ENCODE measurements around the gene DEPDC7. TPM values are rescaled to one million over a fixed set of nuclear protein-coding genes. Genes with fewer than 3 reads are reported as not detected.

The DEPDC7 gene
- total and polyA plus RNA-seq, 2 donors from 2014 or later: 2.4 to 11.0 TPM

DNA sequence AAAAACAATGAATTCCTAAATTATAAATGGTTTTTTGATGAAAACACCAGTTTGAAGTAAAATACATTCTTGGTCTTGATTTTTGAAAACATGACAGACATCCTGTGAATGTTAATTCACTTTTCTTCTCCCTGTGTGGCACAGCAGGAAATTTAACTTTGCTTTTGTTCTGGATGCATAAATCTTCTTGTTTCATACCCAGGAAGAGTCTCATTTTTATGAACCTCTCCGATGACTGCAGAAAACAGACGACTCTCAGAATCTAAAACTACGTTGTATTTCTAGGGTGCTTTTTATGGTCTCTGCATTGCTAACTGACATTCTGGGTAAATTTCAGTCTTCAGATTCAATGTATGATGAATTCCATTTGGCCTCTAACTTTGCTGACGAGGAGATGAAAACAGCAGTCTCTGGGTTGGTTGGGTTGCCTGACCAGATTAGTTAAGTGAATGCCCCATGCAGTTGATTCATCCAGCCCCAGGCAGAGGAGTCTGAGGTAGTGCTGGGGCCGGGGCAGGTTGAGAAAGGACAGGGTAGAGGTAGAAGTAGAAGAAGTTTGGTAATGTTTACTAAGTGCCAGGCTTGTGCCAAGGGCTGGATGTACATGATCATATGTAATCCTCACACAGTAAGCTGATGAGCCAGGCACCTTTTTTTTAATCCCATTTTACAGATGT is 43.8 kb downstream of the DEPDC7 start:
- no peaks in the 10 kb centered on the region for H3K9me3 ChIP-seq (ENCODE audit: control insufficient read depth in 2 of 3, insufficient read depth in 1 of 3, low read length in 3 of 3)
- no peak overlapping the region for H3K4me3 ChIP-seq (ENCODE audit: low read length in 3 of 3)
- no peak overlapping the region for H3K9ac ChIP-seq (ENCODE audit: low read length in 3 of 3)
- TF ChIP-seq, protein P1, sequence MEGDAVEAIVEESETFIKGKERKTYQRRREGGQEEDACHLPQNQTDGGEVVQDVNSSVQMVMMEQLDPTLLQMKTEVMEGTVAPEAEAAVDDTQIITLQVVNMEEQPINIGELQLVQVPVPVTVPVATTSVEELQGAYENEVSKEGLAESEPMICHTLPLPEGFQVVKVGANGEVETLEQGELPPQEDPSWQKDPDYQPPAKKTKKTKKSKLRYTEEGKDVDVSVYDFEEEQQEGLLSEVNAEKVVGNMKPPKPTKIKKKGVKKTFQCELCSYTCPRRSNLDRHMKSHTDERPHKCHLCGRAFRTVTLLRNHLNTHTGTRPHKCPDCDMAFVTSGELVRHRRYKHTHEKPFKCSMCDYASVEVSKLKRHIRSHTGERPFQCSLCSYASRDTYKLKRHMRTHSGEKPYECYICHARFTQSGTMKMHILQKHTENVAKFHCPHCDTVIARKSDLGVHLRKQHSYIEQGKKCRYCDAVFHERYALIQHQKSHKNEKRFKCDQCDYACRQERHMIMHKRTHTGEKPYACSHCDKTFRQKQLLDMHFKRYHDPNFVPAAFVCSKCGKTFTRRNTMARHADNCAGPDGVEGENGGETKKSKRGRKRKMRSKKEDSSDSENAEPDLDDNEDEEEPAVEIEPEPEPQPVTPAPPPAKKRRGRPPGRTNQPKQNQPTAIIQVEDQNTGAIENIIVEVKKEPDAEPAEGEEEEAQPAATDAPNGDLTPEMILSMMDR (IDR thresholded peaks at IDR 0.05; ENCODE audit: borderline replicate concordance, extremely low read depth, insufficient read depth): no peak
- no peak overlapping the region for H3K27ac ChIP-seq (ENCODE audit: low read depth in 2 of 2, low read length in 2 of 2)
- H3K36me3 ChIP-seq (ENCODE audit: control insufficient read depth in 2 of 3, insufficient read depth in 3 of 3, low read length in 3 of 3): peaks cover 0 to 27% (median 19%) of the 10 kb centered on the region in 3 donors
- no peaks in the 10 kb centered on the region for H3K27me3 ChIP-seq (ENCODE audit: control insufficient read depth, insufficient read depth, low read length)
- intact Hi-C loops (cut with DNase I): loop anchor here (10.0 kb wide), 1 partner anchor 105 kb away; no protein-coding TSS in a partner anchor
- H3K4me1 ChIP-seq (ENCODE audit: control insufficient read depth in 2 of 3, insufficient read depth in 2 of 3, low read depth in 1 of 3, low read length in 3 of 3): no peaks in the 10 kb centered on the region
- no peak for FAIRE-seq
- DNase-seq: no peak

DNA sequence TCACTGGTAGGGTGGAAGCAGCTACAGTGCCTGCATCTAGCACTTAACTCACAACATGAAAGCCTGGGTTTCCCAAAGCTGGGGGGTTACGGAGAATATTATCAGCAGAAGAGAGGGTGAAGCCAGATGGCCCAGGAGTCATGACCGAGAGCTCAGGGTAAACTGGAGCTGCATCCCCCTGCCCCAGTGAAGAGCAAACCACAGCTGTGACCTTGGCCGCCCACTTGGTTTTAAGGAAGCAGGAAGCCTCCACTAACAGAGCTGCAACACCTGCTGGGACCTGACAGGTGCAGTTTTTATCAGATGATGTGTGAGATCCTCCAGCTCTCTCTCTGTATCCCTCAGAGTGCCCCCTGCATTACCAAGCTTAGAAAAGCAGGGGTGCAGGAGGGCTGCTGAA is 44.6 kb downstream of the DEPDC7 start:
- Histone ChIP-seq H3K36me3 (ENCODE audit: control insufficient read depth in 2 of 3, insufficient read depth in 3 of 3, low read length in 3 of 3) (peaks cover 0 to 21% (median 15%) of the 10 kb centered on the region in 3 donors), H3K27ac (ENCODE audit: low read depth in 2 of 2, low read length in 2 of 2) (peak overlapping the region; percentile 51), H3K9ac (ENCODE audit: low read length in 3 of 3) (no peak overlapping the region), H3K4me3 (ENCODE audit: low read length in 3 of 3) (no peak overlapping the region), H3K9me3 (ENCODE audit: control insufficient read depth in 2 of 3, insufficient read depth in 1 of 3, low read length in 3 of 3) (no peaks in the 10 kb centered on the region), H3K27me3 (ENCODE audit: control insufficient read depth, insufficient read depth, low read length) (no peaks in the 10 kb centered on the region), H3K4me1 (ENCODE audit: control insufficient read depth in 2 of 3, insufficient read depth in 2 of 3, low read depth in 1 of 3, low read length in 3 of 3) (no peaks in the 10 kb centered on the region)
- DNase-seq (no peak), FAIRE-seq (no peak)
- TF ChIP-seq, protein P1 (IDR thresholded peaks at IDR 0.05; ENCODE audit: borderline replicate concordance, extremely low read depth, insufficient read depth): no peak
- intact Hi-C loops (cut with DNase I): loop anchor here (10.0 kb wide), 1 partner anchor 105 kb away; no protein-coding TSS in a partner anchor

DNA sequence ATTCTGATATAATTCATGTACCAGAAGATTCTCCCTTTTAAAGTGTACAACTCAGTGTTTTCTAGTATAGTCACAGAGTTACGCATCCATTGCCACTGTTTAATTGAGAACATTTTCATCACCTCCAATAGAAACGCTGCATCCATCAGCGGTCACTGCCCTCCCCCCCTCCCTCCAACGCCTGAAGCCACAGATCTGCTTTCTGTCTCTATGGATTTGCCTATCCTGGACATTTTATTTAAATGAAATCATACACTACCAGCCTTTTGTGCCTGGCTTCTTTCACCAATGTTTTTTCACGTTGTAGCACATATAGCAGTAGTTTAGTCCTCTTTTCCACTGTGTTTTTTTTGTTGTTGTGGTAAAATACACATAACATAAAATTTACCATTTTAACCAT is 46.5 kb downstream of the DEPDC7 start:
- Histone ChIP-seq H3K27ac (ENCODE audit: low read depth in 2 of 2, low read length in 2 of 2) (peak overlapping the region in 1 of 2 donors; percentile 20), H3K4me1 (ENCODE audit: control insufficient read depth in 2 of 3, insufficient read depth in 2 of 3, low read depth in 1 of 3, low read length in 3 of 3) (no peaks in the 10 kb centered on the region), H3K4me3 (ENCODE audit: low read length in 3 of 3) (no peak overlapping the region), H3K27me3 (ENCODE audit: control insufficient read depth, insufficient read depth, low read length) (no peaks in the 10 kb centered on the region), H3K9me3 (ENCODE audit: control insufficient read depth in 2 of 3, insufficient read depth in 1 of 3, low read length in 3 of 3) (no peaks in the 10 kb centered on the region), H3K36me3 (ENCODE audit: control insufficient read depth in 2 of 3, insufficient read depth in 3 of 3, low read length in 3 of 3) (peaks cover 0 to 35% (median 13%) of the 10 kb centered on the region in 3 donors), H3K9ac (ENCODE audit: low read length in 3 of 3) (no peak overlapping the region)
- no peak for DNase-seq
- FAIRE-seq: no peak
- TF ChIP-seq, protein P1 (IDR thresholded peaks at IDR 0.05; ENCODE audit: borderline replicate concordance, extremely low read depth, insufficient read depth): no peak
- intact Hi-C loops (cut with DNase I): loop anchor here (10.0 kb wide), 1 partner anchor 107 kb away; no protein-coding TSS in a partner anchor

Data from kidney (tissue), 14 donors.